K562 (cell line): ENCODE results near the gene RIPPLY3. TPM values are rescaled to one million over a fixed set of nuclear protein-coding genes. Genes with fewer than 3 reads are reported as not detected.

ENCODE experiments used
- CAMTA2 ChIP-seq: fragments of 250-450 bp; sonication (Bioruptor Pico); conservative IDR thresholded peaks from 2 replicates; pipeline ENCODE4 v1.5.1; 2022
- ESRRB ChIP-seq: fragments of 250-450 bp; sonication (Bioruptor Pico); IDR thresholded peaks from 2 replicates; pipeline ENCODE4 v1.5.0; 2020; ENCODE audit warnings: mild to moderate bottlenecking, moderate library complexity, borderline replicate concordance
- FOXM1 ChIP-seq, 2 experiments: fragments of 450-650 bp in 1 of 2; sonication (generic) in 1 of 2; formaldehyde crosslinking in 1 of 2; IDR thresholded peaks; 2 replicates each; pipeline versions ENCODE4 v1.6.1 to v1.9.0; 2017 to 2022; ENCODE audit warnings: low read depth in 2 of 2, mild to moderate bottlenecking in 2 of 2, missing genetic modification reagents in 1 of 2, moderate library complexity in 1 of 2
- KLF10 ChIP-seq: fragments of 250-450 bp; sonication (Bioruptor Pico); IDR thresholded peaks from 2 replicates; pipeline ENCODE4 v1.6.1; 2021; ENCODE audit warnings: matching md5 sums
- MCM7 ChIP-seq, 2 experiments: fragments of 450-650 bp; IDR thresholded peaks; 2 replicates each; pipeline ENCODE4 v1.6.1; 2016 to 2018
- MTA3 ChIP-seq: fragments of 450-650 bp; formaldehyde crosslinking; IDR thresholded peaks from 2 replicates; pipeline ENCODE4 v1.6.1; 2017; ENCODE audit warnings: mild to moderate bottlenecking, borderline replicate concordance
- RAD51 ChIP-seq: fragments of 450-650 bp; IDR thresholded peaks from 2 replicates; pipeline ENCODE4 v1.7.1; 2016; ENCODE audit warnings: low read depth, mild to moderate bottlenecking, borderline replicate concordance
- RBM39 ChIP-seq: fragments of 200-400 bp; formaldehyde crosslinking; optimal IDR thresholded peaks from 2 replicates; pipeline ENCODE3; 2018; ENCODE audit warnings: low read depth, low read length
- SLC30A9 ChIP-seq: fragments of 250-450 bp; sonication (Bioruptor Pico); IDR thresholded peaks from 2 replicates; pipeline ENCODE4 v1.8.0; 2022; ENCODE audit warnings: mild to moderate bottlenecking, moderate library complexity
- SMARCA5 ChIP-seq: fragments of 450-650 bp; IDR thresholded peaks from 2 replicates; pipeline ENCODE4 v1.6.1; 2016
- SOX6 ChIP-seq: fragments of 450-650 bp; IDR thresholded peaks from 2 replicates; pipeline ENCODE4 v1.6.1; 2014; ENCODE audit warnings: mild to moderate bottlenecking
- ZNF785 ChIP-seq: fragments of 250-450 bp; sonication (Bioruptor Pico); IDR thresholded peaks from 2 replicates; pipeline ENCODE4 v1.4.0; 2020; ENCODE audit warnings: mild to moderate bottlenecking
- polyA plus RNA-seq, 8 experiments: library from polyadenylated mRNA; depleted of rRNA in 4 of 8; stranded (reverse) in 5 of 8; unstranded in 3 of 8; fragments of >200 nt; fragmentation: Nextera tagmentation in 2 of 8; fragmentation: Illumina TruSeq in 1 of 8; extraction: Ambion mirVana in 2 of 8; extraction: Trizol in 1 of 8; gene quantifications; 2 replicates each; pipeline versions ENCODE4 v1.2.1 to v1.2.3, GENCODE V29; 2011 to 2014; ENCODE audit warnings: inconsistent platforms in 1 of 8, missing spikeins in 1 of 8
- total RNA-seq, 7 experiments: library from RNA; depleted of rRNA in 6 of 7; stranded (reverse); fragments of >200 nt in 6 of 7; fragmentation: Illumina TruSeq in 2 of 7; extraction: Trizol in 2 of 7; gene quantifications; 2 replicates each; pipeline versions ENCODE4 v1.2.1 to v1.2.3, GENCODE V29; 2011 to 2021; ENCODE audit warnings: low replicate concordance in 1 of 7
- TF ChIP-seq, protein P1 (sequence below): fragments of 250-450 bp; sonication (Bioruptor Pico); IDR thresholded peaks from 2 replicates; pipeline ENCODE4 v1.5.0; 2021; ENCODE audit warnings: mild to moderate bottlenecking, borderline replicate concordance
- TF ChIP-seq, protein P2 (sequence below): fragments of 250-450 bp; sonication (Bioruptor Pico); IDR thresholded peaks from 2 replicates; pipeline ENCODE4 v1.8.0; 2022; ENCODE audit warnings: moderate library complexity, mild to moderate bottlenecking, inconsistent platforms
- TF ChIP-seq, protein P3 (sequence below): sonication (generic); formaldehyde crosslinking; IDR thresholded peaks from 2 replicates; pipeline ENCODE4 v1.4.0; 2020; ENCODE audit warnings: mild to moderate bottlenecking, missing genetic modification reagents
- TF ChIP-seq, protein P4 (sequence below): fragments of 450-650 bp; IDR thresholded peaks from 2 replicates; pipeline ENCODE4 v1.6.1; 2017; ENCODE audit warnings: mild to moderate bottlenecking, moderate library complexity
- TF ChIP-seq, protein P5 (sequence below): fragments of 250-450 bp; sonication (Bioruptor Pico); IDR thresholded peaks from 2 replicates; pipeline ENCODE4 v1.4.0; 2020; ENCODE audit warnings: mild to moderate bottlenecking, moderate library complexity
- TF ChIP-seq, protein P6 (sequence below): sonication (generic); formaldehyde crosslinking; IDR thresholded peaks from 2 replicates; pipeline ENCODE4 v1.8.0; 2023; ENCODE audit warnings: mild to moderate bottlenecking, missing genetic modification reagents

The RIPPLY3 gene
- total and polyA plus RNA-seq, 9 of the 15 experiments (the other 6 are each of a cell fraction or from before 2014, with no cell fraction given), result not detected

DNA sequence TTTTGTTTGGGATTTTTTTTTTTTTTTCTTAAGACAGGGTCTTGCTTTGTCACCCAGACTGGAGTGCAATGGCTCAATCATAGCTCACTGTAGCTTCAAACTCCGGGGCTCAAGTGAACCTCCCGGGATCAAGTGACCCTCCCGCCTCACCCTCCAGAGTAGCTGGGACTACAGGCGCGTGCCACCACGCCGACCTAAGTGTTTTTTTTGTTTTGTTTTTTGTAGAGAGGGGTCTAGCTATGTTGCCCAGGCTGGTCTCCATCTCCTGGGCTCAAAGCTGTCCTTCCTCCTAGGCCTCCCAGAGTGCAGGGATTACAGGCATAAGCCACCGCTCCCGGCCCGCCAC is 40.8 kb upstream of the RIPPLY3 start (continued):
- TF ChIP-seq, protein P1, sequence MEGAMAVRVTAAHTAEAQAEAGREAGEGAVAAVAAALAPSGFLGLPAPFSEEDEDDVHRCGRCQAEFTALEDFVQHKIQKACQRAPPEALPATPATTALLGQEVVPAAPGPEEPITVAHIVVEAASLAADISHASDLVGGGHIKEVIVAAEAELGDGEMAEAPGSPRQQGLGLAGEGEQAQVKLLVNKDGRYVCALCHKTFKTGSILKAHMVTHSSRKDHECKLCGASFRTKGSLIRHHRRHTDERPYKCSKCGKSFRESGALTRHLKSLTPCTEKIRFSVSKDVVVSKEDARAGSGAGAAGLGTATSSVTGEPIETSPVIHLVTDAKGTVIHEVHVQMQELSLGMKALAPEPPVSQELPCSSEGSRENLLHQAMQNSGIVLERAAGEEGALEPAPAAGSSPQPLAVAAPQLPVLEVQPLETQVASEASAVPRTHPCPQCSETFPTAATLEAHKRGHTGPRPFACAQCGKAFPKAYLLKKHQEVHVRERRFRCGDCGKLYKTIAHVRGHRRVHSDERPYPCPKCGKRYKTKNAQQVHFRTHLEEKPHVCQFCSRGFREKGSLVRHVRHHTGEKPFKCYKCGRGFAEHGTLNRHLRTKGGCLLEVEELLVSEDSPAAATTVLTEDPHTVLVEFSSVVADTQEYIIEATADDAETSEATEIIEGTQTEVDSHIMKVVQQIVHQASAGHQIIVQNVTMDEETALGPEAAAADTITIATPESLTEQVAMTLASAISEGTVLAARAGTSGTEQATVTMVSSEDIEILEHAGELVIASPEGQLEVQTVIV (CRISPR knock-in tag), result no peak
- TF ChIP-seq MCM7 (IDR thresholded peaks at IDR 0.05) (no peak), SMARCA5 (peak; percentile 74; the same call in 1 of the 2 replicates), MTA3 (0 out of 2 replicates have a peak, but pooled peaks have one; percentile 28), RAD51 (no peak), SOX6 (no peak), CAMTA2 (CRISPR knock-in tag) (no peak), FOXM1 (IDR thresholded peaks at IDR 0.05; ENCODE audit: low read depth) (no peak), FOXM1 (CRISPR knock-in tag; IDR thresholded peaks at IDR 0.05; ENCODE audit: low read depth) (no peak; the same call in 1 of the 2 replicates), ESRRB (no peak), KLF10 (CRISPR knock-in tag) (no peak), ZNF785 (no peak), SLC30A9 (CRISPR knock-in tag) (no peak), RBM39 (no peak)
- TF ChIP-seq, protein P2, sequence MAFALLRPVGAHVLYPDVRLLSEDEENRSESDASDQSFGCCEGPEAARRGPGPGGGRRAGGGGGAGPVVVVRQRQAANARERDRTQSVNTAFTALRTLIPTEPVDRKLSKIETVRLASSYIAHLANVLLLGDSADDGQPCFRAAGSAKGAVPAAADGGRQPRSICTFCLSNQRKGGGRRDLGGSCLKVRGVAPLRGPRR (CRISPR knock-in tag), result no peak
- TF ChIP-seq, protein P3, sequence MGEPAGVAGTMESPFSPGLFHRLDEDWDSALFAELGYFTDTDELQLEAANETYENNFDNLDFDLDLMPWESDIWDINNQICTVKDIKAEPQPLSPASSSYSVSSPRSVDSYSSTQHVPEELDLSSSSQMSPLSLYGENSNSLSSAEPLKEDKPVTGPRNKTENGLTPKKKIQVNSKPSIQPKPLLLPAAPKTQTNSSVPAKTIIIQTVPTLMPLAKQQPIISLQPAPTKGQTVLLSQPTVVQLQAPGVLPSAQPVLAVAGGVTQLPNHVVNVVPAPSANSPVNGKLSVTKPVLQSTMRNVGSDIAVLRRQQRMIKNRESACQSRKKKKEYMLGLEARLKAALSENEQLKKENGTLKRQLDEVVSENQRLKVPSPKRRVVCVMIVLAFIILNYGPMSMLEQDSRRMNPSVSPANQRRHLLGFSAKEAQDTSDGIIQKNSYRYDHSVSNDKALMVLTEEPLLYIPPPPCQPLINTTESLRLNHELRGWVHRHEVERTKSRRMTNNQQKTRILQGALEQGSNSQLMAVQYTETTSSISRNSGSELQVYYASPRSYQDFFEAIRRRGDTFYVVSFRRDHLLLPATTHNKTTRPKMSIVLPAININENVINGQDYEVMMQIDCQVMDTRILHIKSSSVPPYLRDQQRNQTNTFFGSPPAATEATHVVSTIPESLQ, result 0 out of 2 replicates have a peak, but pooled peaks have one; percentile 18
- TF ChIP-seq, protein P4, sequence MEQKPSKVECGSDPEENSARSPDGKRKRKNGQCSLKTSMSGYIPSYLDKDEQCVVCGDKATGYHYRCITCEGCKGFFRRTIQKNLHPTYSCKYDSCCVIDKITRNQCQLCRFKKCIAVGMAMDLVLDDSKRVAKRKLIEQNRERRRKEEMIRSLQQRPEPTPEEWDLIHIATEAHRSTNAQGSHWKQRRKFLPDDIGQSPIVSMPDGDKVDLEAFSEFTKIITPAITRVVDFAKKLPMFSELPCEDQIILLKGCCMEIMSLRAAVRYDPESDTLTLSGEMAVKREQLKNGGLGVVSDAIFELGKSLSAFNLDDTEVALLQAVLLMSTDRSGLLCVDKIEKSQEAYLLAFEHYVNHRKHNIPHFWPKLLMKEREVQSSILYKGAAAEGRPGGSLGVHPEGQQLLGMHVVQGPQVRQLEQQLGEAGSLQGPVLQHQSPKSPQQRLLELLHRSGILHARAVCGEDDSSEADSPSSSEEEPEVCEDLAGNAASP, result no peak
- TF ChIP-seq, protein P5, sequence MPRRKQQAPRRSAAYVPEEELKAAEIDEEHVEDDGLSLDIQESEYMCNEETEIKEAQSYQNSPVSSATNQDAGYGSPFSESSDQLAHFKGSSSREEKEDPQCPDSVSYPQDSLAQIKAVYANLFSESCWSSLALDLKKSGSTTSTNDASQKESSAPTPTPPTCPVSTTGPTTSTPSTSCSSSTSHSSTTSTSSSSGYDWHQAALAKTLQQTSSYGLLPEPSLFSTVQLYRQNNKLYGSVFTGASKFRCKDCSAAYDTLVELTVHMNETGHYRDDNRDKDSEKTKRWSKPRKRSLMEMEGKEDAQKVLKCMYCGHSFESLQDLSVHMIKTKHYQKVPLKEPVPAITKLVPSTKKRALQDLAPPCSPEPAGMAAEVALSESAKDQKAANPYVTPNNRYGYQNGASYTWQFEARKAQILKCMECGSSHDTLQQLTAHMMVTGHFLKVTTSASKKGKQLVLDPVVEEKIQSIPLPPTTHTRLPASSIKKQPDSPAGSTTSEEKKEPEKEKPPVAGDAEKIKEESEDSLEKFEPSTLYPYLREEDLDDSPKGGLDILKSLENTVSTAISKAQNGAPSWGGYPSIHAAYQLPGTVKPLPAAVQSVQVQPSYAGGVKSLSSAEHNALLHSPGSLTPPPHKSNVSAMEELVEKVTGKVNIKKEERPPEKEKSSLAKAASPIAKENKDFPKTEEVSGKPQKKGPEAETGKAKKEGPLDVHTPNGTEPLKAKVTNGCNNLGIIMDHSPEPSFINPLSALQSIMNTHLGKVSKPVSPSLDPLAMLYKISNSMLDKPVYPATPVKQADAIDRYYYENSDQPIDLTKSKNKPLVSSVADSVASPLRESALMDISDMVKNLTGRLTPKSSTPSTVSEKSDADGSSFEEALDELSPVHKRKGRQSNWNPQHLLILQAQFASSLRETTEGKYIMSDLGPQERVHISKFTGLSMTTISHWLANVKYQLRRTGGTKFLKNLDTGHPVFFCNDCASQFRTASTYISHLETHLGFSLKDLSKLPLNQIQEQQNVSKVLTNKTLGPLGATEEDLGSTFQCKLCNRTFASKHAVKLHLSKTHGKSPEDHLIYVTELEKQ, result no peak
- TF ChIP-seq, protein P6, sequence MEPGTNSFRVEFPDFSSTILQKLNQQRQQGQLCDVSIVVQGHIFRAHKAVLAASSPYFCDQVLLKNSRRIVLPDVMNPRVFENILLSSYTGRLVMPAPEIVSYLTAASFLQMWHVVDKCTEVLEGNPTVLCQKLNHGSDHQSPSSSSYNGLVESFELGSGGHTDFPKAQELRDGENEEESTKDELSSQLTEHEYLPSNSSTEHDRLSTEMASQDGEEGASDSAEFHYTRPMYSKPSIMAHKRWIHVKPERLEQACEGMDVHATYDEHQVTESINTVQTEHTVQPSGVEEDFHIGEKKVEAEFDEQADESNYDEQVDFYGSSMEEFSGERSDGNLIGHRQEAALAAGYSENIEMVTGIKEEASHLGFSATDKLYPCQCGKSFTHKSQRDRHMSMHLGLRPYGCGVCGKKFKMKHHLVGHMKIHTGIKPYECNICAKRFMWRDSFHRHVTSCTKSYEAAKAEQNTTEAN (CRISPR knock-in tag), result no peak
